GM23338 (cell line): ENCODE measurements around the gene ABI1. TPM values are rescaled to one million over a fixed set of nuclear protein-coding genes. Genes with fewer than 3 reads are reported as not detected.

Experiments used
- ATAC-seq: fragments of 200-7000 bp; cut with Tn5 transposase; 3 replicates; pipeline ENCODE4 v1.9.1; 2020
- DNase-seq: peaks from one replicate; pipeline ENCODE4 v3.0.0-alpha.2; 2015; ENCODE audit warnings: low spot score
- H2AFZ ChIP-seq: fragments of 200-600 bp; sonication (generic); 2 replicates; pipeline ENCODE4 v1.8.0; 2016; ENCODE audit warnings: antibody characterized with exemption, mild to moderate bottlenecking, moderate library complexity
- H3F3A ChIP-seq: fragments of 200-600 bp; sonication (generic); replicated peaks from 2 replicates; pipeline ENCODE4 v1.8.0; 2017; ENCODE audit warnings: antibody characterized with exemption, mixed run types, low read depth
- H3K27ac ChIP-seq: fragments of 200-600 bp; sonication (generic); 2 replicates; pipeline ENCODE4 v1.6.1; 2016; ENCODE audit warnings: low read depth
- H3K27me3 ChIP-seq: fragments of 200-600 bp; sonication (generic); 2 replicates; pipeline ENCODE4 v1.8.0; 2016; ENCODE audit warnings: mild to moderate bottlenecking, mixed run types, moderate library complexity; ENCODE audit not compliant: insufficient read depth
- H3K36me3 ChIP-seq: fragments of 200-600 bp; sonication (generic); 2 replicates; pipeline ENCODE4 v1.8.0; 2016; ENCODE audit warnings: mild to moderate bottlenecking; ENCODE audit not compliant: insufficient read depth
- H3K4me1 ChIP-seq: fragments of 200-600 bp; sonication (generic); 2 replicates; pipeline ENCODE4 v1.8.0; 2016; ENCODE audit warnings: mild to moderate bottlenecking, moderate library complexity; ENCODE audit not compliant: insufficient read depth
- H3K4me2 ChIP-seq: fragments of 200-600 bp; sonication (generic); 2 replicates; pipeline ENCODE4 v1.7.1; 2017; ENCODE audit warnings: mixed run types
- H3K4me3 ChIP-seq: fragments of 200-600 bp; sonication (generic); 2 replicates; pipeline ENCODE4 v1.6.1; 2016; ENCODE audit warnings: mixed run types
- H3K79me2 ChIP-seq: fragments of 200-600 bp; sonication (generic); replicated peaks from 2 replicates; pipeline ENCODE4 v1.8.0; 2017; ENCODE audit warnings: mild to moderate bottlenecking; ENCODE audit not compliant: insufficient read depth
- H3K9me2 ChIP-seq: fragments of 200-600 bp; sonication (generic); 2 replicates; pipeline ENCODE4 v1.8.0; 2017; ENCODE audit not compliant: insufficient read depth
- H4K20me1 ChIP-seq: fragments of 200-600 bp; sonication (generic); replicated peaks from 2 replicates; pipeline ENCODE4 v1.8.0; 2017; ENCODE audit warnings: mild to moderate bottlenecking; ENCODE audit not compliant: insufficient read depth
- H3K27ac Mint-ChIP-seq: 2 replicates; pipeline ENCODE4 v1.8.0; 2020; ENCODE audit warnings: inconsistent platforms, mild to moderate bottlenecking, moderate library complexity, mixed read lengths
- H3K27me3 Mint-ChIP-seq: 3 replicates; pipeline ENCODE4 v1.8.0; 2022; ENCODE audit warnings: low read depth, mild to moderate bottlenecking, moderate library complexity, mixed read lengths, inconsistent platforms; ENCODE audit not compliant: insufficient read depth, poor library complexity
- H3K36me3 Mint-ChIP-seq: 3 replicates; pipeline ENCODE4 v1.8.0; 2021; ENCODE audit warnings: low read depth, mild to moderate bottlenecking, inconsistent platforms, moderate library complexity, mixed read lengths
- H3K4me1 Mint-ChIP-seq: 3 replicates; pipeline ENCODE4 v1.8.0; 2020; ENCODE audit warnings: mild to moderate bottlenecking, inconsistent platforms, mixed read lengths
- H3K4me3 Mint-ChIP-seq: 3 replicates; pipeline ENCODE4 v1.8.0; 2021; ENCODE audit warnings: moderate library complexity, mild to moderate bottlenecking, inconsistent platforms, mixed read lengths
- H3K9me3 Mint-ChIP-seq: 3 replicates; pipeline ENCODE4 v1.8.0; 2020; ENCODE audit warnings: moderate library complexity, mild to moderate bottlenecking, inconsistent platforms, mixed read lengths
- CREB1 ChIP-seq: fragments of 250-450 bp; sonication (Bioruptor Pico); IDR thresholded peaks from 2 replicates; pipeline ENCODE4 v1.5.0; 2020; ENCODE audit warnings: low read depth, mild to moderate bottlenecking, moderate library complexity
- CTCF ChIP-seq, 2 experiments: fragments of 200-600 bp in 1 of 2; sonication (generic) in 1 of 2; conservative IDR thresholded peaks; 2 replicates each; pipeline versions ENCODE4 v1.5.1 to v1.6.1; 2016 to 2017; ENCODE audit warnings: antibody characterized with exemption in 2 of 2, low read depth in 2 of 2, mild to moderate bottlenecking in 2 of 2, moderate library complexity in 1 of 2
- ETS1 ChIP-seq: IDR thresholded peaks from 2 replicates; pipeline ENCODE4 v1.6.1; 2016; ENCODE audit warnings: antibody characterized with exemption
- EZH2phosphoT487 ChIP-seq: fragments of 200-600 bp; sonication (generic); IDR thresholded peaks from one replicate; pipeline ENCODE4 v1.8.1; 2018; ENCODE audit warnings: antibody characterized with exemption; ENCODE audit not compliant: unreplicated experiment
- NANOG ChIP-seq: IDR thresholded peaks from 2 replicates; pipeline ENCODE4 v1.6.1; 2016; ENCODE audit warnings: antibody characterized with exemption, borderline replicate concordance
- POLR2AphosphoS5 ChIP-seq: IDR thresholded peaks from 2 replicates; pipeline ENCODE4 v1.6.1; 2016; ENCODE audit warnings: antibody characterized with exemption, low read depth
- ZNF114 ChIP-seq: fragments of 250-450 bp; sonication (Bioruptor Pico); IDR thresholded peaks from 2 replicates; pipeline ENCODE4 v1.5.0; 2020; ENCODE audit warnings: mild to moderate bottlenecking, moderate library complexity
- ZNF331 ChIP-seq: fragments of 250-450 bp; sonication (Bioruptor Pico); IDR thresholded peaks from 2 replicates; pipeline ENCODE4 v1.5.0; 2020; ENCODE audit warnings: low read depth, mild to moderate bottlenecking, moderate library complexity
- polyA plus RNA-seq: library from polyadenylated mRNA; unstranded; fragments of >200 nt; fragmentation: Nextera tagmentation; extraction: Ambion mirVana; gene quantifications from 2 replicates; pipeline ENCODE4 v1.2.1, GENCODE V29; 2016
- total RNA-seq: library from RNA; depleted of rRNA; stranded (reverse); fragments of >200 nt; shearing (Covaris generic); gene quantifications from 2 replicates; pipeline ENCODE4 v1.2.3, GENCODE V29; 2014

Gene ABI1
- total and polyA plus RNA-seq, 2 experiments from 2014 or later: 22.3 to 30.7 TPM

- peak overlapping the region; percentile 53 for H3K4me2 ChIP-seq
- H3K36me3 ChIP-seq: no peaks in the 10 kb centered on the region
- peak overlapping the region; percentile 35; the same call in 2 of the 3 replicates for H3K4me3 Mint-ChIP-seq
- no peaks in the 10 kb centered on the region for H3K27me3 ChIP-seq
- no peaks in the 10 kb centered on the region for H3K9me2 ChIP-seq
- no peaks in the 10 kb centered on the region for H3K27me3 Mint-ChIP-seq
- H3F3A ChIP-seq: no peaks in the 10 kb centered on the region
- no peaks in the 10 kb centered on the region for H3K9me3 Mint-ChIP-seq
- no peaks in the 10 kb centered on the region for H4K20me1 ChIP-seq
- peaks cover 19% of the 10 kb centered on the region for H3K4me1 Mint-ChIP-seq
- no peak for TF ChIP-seq CREB1
- no peak for TF ChIP-seq EZH2phosphoT487
- TF ChIP-seq ETS1: no peak
- no peak for TF ChIP-seq ZNF331 (CRISPR knock-in tag)
- DNase-seq (peak; percentile 35), ATAC-seq (peak; percentile 95)
- H3K36me3 Mint-ChIP-seq: no peaks in the 10 kb centered on the region
- H3K79me2 ChIP-seq: no peaks in the 10 kb centered on the region
- H3K4me3 ChIP-seq: no peak overlapping the region
- H3K27ac ChIP-seq: no peak overlapping the region
- H3K27ac Mint-ChIP-seq: peak overlapping the region; percentile 91
- no peak overlapping the region for H2AFZ ChIP-seq
- H3K4me1 ChIP-seq: peaks cover 16% of the 10 kb centered on the region
Measured at GRCh38 chr10:26755443-26755903, 105.3 kb downstream of the ABI1 start.

GRCh38 chr10:26746061-26746460 is 114.7 kb downstream of the ABI1 start:
- peaks cover 21% of the 10 kb centered on the region for H3K36me3 ChIP-seq
- no peak overlapping the region for H3K4me2 ChIP-seq
- no peak overlapping the region for H2AFZ ChIP-seq
- Mint-ChIP-seq H3K4me1 (peaks cover 11% of the 10 kb centered on the region), H3K4me3 (no peak overlapping the region), H3K9me3 (no peaks in the 10 kb centered on the region), H3K36me3 (peaks cover 52% of the 10 kb centered on the region), H3K27ac (no peak overlapping the region), H3K27me3 (peaks cover 5% of the 10 kb centered on the region)
- H3K4me1 ChIP-seq: peaks cover 5% of the 10 kb centered on the region; the same call in 1 of the 2 replicates
- DNase-seq (no peak), ATAC-seq (no peak)
- no peaks in the 10 kb centered on the region for H3K27me3 ChIP-seq
- H3K79me2 ChIP-seq: no peaks in the 10 kb centered on the region
- no peaks in the 10 kb centered on the region for H4K20me1 ChIP-seq
- no peak overlapping the region for H3K4me3 ChIP-seq
- no peak overlapping the region for H3K27ac ChIP-seq
- no peaks in the 10 kb centered on the region for H3F3A ChIP-seq
- no peak for TF ChIP-seq NANOG
- no peak for TF ChIP-seq ZNF114 (CRISPR knock-in tag)
- TF ChIP-seq EZH2phosphoT487: no peak
- no peak for TF ChIP-seq CREB1
- no peak for TF ChIP-seq CTCF (conservative IDR thresholded peaks at IDR 0.05; ENCODE audit: low read depth in 2 of 2)
- no peak for TF ChIP-seq ZNF331 (CRISPR knock-in tag)
- no peak for TF ChIP-seq POLR2AphosphoS5
- TF ChIP-seq ETS1: no peak
- H3K9me2 ChIP-seq: no peaks in the 10 kb centered on the region
